GM21717 (cell line): ENCODE measurements around the gene HLA-E.
A peak's percentile ranks its signal among the peaks of the same experiment; 100 is the strongest.
"Not testable (repeated sequence)": the region's sequence is repeated elsewhere in the genome, so short reads cannot be mapped to it uniquely, and the experiment has no call there.

ENCODE experiments used
- ATAC-seq: cut with Tn5 transposase; IDR thresholded peaks from one replicate; pipeline ENCODE4 v1.9.1; 2021; ENCODE audit warnings: mild to moderate bottlenecking, moderate library complexity; ENCODE audit not compliant: unreplicated experiment

HLA-E gene

GRCh38 chr6:30480536-30481156 lies 8.7 kb upstream of the HLA-E start:
- ATAC-seq, result no peak

GRCh38 chr6:30481211-30481964 lies 7.9 kb upstream of the HLA-E start:
- ATAC-seq, result no peak

- not testable (repeated sequence) for ATAC-seq
Observed at GRCh38 chr6:30481965-30482644, 7.2 kb upstream of the HLA-E start.

GRCh38 chr6:30483677-30484279 lies 5.5 kb upstream of the HLA-E start:
- ATAC-seq, result no peak

GRCh38 chr6:30485236-30485635 lies 4.1 kb upstream of the HLA-E start:
- no peak for ATAC-seq

- no peak for ATAC-seq
Observed at GRCh38 chr6:30487926-30488325, 1.4 kb upstream of the HLA-E start.

GRCh38 chr6:30488697-30489080 lies 620 bp upstream of the HLA-E start:
- ATAC-seq, result not testable (repeated sequence)

- ATAC-seq, result peak; percentile 21
Observed at GRCh38 chr6:30490026-30490876, 942 bp downstream of the HLA-E start.

- not testable (repeated sequence) for ATAC-seq
Observed at GRCh38 chr6:30491291-30491953, 2.1 kb downstream of the HLA-E start.

- no peak for ATAC-seq
Observed at GRCh38 chr6:30491991-30492952, 3.0 kb downstream of the HLA-E start.

GRCh38 chr6:30493643-30494250 lies 4.4 kb downstream of the HLA-E start:
- no peak for ATAC-seq

GRCh38 chr6:30494291-30494861 lies 5.1 kb downstream of the HLA-E start:
- no peak for ATAC-seq

- ATAC-seq, result not testable (repeated sequence)
Observed at GRCh38 chr6:30495060-30495459, 5.8 kb downstream of the HLA-E start.

GRCh38 chr6:30495993-30496392 lies 6.7 kb downstream of the HLA-E start:
- no peak for ATAC-seq

GRCh38 chr6:30497261-30497599 lies 7.9 kb downstream of the HLA-E start:
- ATAC-seq, result not testable (repeated sequence)

GRCh38 chr6:30497714-30498113 lies 8.4 kb downstream of the HLA-E start:
- ATAC-seq, result no peak

- not testable (repeated sequence) for ATAC-seq
Observed at GRCh38 chr6:30498705-30499104, 9.4 kb downstream of the HLA-E start.
